Measurements from ENCODE around the gene UST. TPM values are rescaled to one million over a fixed set of nuclear protein-coding genes. Genes with fewer than 3 reads are reported as not detected.
"Not testable (repeated sequence)": the region's sequence is repeated elsewhere in the genome, so short reads cannot be mapped to it uniquely, and the experiment has no call there.

UST gene
- total RNA-seq, 1 donor from 2014 or later, result 5.5 TPM

DNA sequence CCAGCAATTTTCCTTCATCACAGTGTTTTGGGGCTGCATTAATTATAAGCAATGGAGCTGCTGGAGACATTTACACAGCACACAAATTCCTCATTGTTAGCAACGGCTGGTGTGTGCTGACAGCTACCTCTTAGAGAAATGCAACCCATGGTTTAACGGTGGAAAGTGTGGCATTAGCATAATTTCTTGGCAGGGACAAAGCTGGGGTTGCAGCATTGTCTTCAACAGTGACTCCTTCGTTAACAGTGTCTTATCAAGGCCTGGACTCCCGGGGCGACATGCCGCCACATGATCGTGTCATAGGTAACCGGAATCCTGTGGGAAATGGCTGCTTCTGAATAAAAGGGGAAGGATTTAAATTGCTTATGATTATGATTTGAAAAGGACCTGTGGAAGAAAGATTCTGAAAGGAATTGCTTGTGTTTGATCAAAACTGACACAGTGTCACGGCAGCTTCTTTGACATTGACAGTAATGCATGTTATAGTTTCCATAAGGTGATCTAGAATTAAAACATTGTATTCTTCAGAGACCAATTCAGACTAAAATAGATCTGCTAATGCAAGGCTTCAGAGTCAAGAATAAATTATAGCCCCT, 128.0 kb downstream of the UST start:
- H3K27ac Mint-ChIP-seq (ENCODE audit: unreplicated experiment), result peak overlapping the region; percentile 96
- no peak overlapping the region for H3K4me3 Mint-ChIP-seq
- TF ChIP-seq, protein P1, sequence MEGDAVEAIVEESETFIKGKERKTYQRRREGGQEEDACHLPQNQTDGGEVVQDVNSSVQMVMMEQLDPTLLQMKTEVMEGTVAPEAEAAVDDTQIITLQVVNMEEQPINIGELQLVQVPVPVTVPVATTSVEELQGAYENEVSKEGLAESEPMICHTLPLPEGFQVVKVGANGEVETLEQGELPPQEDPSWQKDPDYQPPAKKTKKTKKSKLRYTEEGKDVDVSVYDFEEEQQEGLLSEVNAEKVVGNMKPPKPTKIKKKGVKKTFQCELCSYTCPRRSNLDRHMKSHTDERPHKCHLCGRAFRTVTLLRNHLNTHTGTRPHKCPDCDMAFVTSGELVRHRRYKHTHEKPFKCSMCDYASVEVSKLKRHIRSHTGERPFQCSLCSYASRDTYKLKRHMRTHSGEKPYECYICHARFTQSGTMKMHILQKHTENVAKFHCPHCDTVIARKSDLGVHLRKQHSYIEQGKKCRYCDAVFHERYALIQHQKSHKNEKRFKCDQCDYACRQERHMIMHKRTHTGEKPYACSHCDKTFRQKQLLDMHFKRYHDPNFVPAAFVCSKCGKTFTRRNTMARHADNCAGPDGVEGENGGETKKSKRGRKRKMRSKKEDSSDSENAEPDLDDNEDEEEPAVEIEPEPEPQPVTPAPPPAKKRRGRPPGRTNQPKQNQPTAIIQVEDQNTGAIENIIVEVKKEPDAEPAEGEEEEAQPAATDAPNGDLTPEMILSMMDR (conservative IDR thresholded peaks at IDR 0.05), result no peak
- H3K36me3 Mint-ChIP-seq (ENCODE audit: low read depth), result no peaks in the 10 kb centered on the region
- DNase-seq (ENCODE audit: low read depth, low spot score), result no peak
- peaks cover 2% of the 10 kb centered on the region for H3K9me3 Mint-ChIP-seq
- no peaks in the 10 kb centered on the region for H3K27me3 Mint-ChIP-seq (ENCODE audit: low read depth)
- peaks cover 32% of the 10 kb centered on the region for H3K4me1 Mint-ChIP-seq

DNA sequence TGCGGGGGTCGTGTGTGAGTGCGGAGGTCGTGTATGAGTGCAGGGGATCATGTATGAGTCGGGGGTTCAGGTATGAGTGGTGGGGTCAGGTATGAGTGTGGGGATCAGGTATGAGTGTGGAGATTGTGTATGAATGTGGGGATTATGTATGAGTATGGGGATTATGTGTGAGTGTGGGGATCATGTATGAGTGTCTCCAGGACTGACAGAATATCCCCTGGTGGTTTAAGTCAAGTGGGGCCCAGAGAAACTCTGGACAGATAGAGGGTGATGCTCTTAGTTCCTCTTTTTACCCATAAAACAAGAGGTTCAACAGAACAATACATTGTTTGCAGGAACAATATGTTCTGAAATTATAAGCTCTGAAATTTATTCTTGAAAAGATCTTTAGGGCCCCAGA, 131.9 kb downstream of the UST start:
- Mint-ChIP-seq H3K27ac (ENCODE audit: unreplicated experiment) (no peak overlapping the region), H3K36me3 (ENCODE audit: low read depth) (no peaks in the 10 kb centered on the region), H3K9me3 (peaks cover 2% of the 10 kb centered on the region), H3K27me3 (ENCODE audit: low read depth) (no peaks in the 10 kb centered on the region), H3K4me3 (no peak overlapping the region), H3K4me1 (peaks cover 25% of the 10 kb centered on the region)
- no peak for DNase-seq (ENCODE audit: low read depth, low spot score)
- TF ChIP-seq, protein P1 (conservative IDR thresholded peaks at IDR 0.05), result no peak

DNA sequence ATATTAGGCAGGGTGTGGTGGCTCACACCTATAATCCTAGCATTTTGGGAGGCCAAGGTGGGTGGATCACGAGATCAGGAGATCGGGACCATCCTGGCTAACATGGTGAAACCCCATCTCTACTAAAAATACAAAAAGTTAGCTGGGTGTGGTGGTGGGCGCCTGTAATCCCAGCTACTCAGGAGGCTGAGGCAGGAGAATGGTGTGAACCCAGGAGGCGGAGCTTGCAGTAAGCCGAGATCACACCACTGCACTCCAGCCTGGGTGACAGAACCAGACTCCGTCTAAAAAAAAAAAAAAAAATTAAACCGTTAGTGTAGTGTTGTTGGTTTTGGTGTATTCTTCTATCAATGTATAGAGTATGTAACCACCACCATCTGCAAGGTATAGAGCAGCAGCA, 133.9 kb downstream of the UST start:
- not testable (repeated sequence) for H3K27ac Mint-ChIP-seq (ENCODE audit: unreplicated experiment); H3K36me3 Mint-ChIP-seq (ENCODE audit: low read depth); H3K9me3 Mint-ChIP-seq; DNase-seq (ENCODE audit: low read depth, low spot score); H3K27me3 Mint-ChIP-seq (ENCODE audit: low read depth); H3K4me3 Mint-ChIP-seq
- peaks cover 10% of the 10 kb centered on the region for H3K4me1 Mint-ChIP-seq

DNA sequence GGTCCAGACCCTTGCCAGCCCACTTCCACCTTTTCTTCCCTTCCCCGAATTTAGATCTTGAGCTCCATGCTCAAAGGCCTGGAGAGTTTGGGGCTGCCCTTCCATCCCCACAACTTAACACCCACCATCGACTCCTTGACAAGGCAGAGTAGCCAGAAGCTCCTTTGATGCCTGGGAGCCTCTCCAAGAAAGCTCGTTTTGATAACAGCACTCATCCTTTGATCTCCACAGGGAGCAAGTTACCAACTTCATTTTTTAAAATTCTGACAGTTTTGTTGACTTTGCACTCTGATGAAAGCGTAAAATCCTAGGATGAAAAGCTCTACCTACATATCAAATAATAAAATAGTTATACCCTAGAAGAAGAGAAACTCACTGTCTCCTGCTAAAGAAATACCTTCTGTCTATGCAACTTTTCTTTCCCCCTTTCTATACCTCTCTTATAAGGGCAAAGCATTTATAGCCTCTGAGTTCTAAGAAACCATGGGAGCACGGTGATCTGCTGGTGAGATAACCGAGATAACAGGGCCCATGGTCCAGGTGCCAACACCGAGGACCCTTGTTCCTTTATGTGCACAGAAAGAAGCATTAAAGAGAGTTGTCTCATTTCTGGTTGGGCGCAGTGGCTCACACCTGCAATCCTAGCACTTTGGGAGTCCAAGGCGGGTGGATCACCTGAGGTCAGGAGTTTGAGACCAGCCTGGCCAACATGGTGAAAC, 134.9 kb downstream of the UST start:
- H3K4me3 Mint-ChIP-seq, result no peak overlapping the region
- TF ChIP-seq, protein P1 (conservative IDR thresholded peaks at IDR 0.05), result no peak
- no peak overlapping the region for H3K27ac Mint-ChIP-seq (ENCODE audit: unreplicated experiment)
- no peaks in the 10 kb centered on the region for H3K27me3 Mint-ChIP-seq (ENCODE audit: low read depth)
- no peak for DNase-seq (ENCODE audit: low read depth, low spot score)
- peaks cover 2% of the 10 kb centered on the region for H3K9me3 Mint-ChIP-seq
- no peaks in the 10 kb centered on the region for H3K36me3 Mint-ChIP-seq (ENCODE audit: low read depth)
- peaks cover under 1% of the 10 kb centered on the region for H3K4me1 Mint-ChIP-seq

DNA sequence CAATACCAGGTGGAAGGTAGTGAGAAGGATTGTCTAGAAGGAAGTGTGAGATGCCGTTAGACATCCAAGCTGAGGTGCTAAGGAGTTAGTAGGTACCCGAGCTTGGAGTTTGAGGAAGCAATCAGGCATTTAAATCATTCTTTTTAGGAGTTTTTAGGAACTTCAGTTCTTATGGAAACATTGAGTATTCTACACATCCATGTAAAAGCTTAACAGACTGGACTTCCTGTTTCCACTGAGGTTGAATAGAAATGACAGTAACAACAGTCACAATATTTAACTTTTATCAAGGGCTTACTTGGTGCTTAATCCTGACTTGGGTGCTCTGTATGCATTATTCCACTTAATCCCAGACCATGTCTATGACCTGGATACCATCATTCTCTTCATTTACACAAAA, 136.4 kb downstream of the UST start:
- DNase-seq (ENCODE audit: low read depth, low spot score), result no peak
- Mint-ChIP-seq H3K36me3 (ENCODE audit: low read depth) (peaks cover 4% of the 10 kb centered on the region), H3K27ac (ENCODE audit: unreplicated experiment) (no peak overlapping the region), H3K9me3 (peaks cover 2% of the 10 kb centered on the region), H3K27me3 (ENCODE audit: low read depth) (no peaks in the 10 kb centered on the region), H3K4me3 (no peak overlapping the region), H3K4me1 (peaks cover 11% of the 10 kb centered on the region)
- TF ChIP-seq, protein P1 (conservative IDR thresholded peaks at IDR 0.05), result no peak

DNA sequence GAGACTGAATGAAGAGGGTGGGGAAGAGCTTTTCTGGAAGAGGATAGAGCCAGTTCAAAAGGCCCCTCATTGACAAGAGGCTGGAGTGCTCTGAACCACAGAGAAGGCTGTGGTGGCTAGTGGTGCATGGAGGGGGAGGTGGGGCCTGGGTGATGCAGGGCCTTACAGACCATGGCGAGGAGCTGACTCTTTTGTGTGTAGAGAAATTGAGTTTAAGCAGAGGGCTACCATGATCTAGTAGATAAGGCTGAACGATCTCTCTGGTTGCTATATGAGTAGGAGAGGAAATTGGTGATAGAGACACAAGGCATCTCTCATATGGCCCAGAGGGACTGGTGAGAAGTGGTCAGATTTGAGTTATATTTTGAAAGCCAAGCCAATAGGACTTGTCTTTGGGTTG, 137.6 kb downstream of the UST start:
- no peak overlapping the region for H3K4me3 Mint-ChIP-seq

More for the DNA sequence above, 137.6 kb downstream of the UST start:
- peaks cover 11% of the 10 kb centered on the region for H3K4me1 Mint-ChIP-seq
- DNase-seq (ENCODE audit: low read depth, low spot score), result no peak
- TF ChIP-seq, protein P1 (conservative IDR thresholded peaks at IDR 0.05), result no peak
- H3K27me3 Mint-ChIP-seq (ENCODE audit: low read depth), result no peaks in the 10 kb centered on the region
- H3K27ac Mint-ChIP-seq (ENCODE audit: unreplicated experiment), result no peak overlapping the region
- peaks cover 2% of the 10 kb centered on the region for H3K9me3 Mint-ChIP-seq
- peaks cover 4% of the 10 kb centered on the region for H3K36me3 Mint-ChIP-seq (ENCODE audit: low read depth)
